ENCODE data around the gene SCAF1. TPM values are rescaled to one million over a fixed set of nuclear protein-coding genes. Genes with fewer than 3 reads are reported as not detected.

The SCAF1 gene
- total and polyA plus RNA-seq, 9 donors = 3.3 to 94.6 (median 61.3) TPM

GRCh38 chr19:49599378-49600295 lies 42.4 kb upstream of the SCAF1 start:
- Histone ChIP-seq H3K4me3 (no peak overlapping the region), H3K9me3 (no peaks in the 10 kb centered on the region), H3K4me1 (ENCODE audit: insufficient read depth) (no peaks in the 10 kb centered on the region), H3K36me3 (no peaks in the 10 kb centered on the region), H3K27ac (no peak overlapping the region), H3K27me3 (no peaks in the 10 kb centered on the region)
- intact Hi-C loops (cut with DNase I) = loop anchor here in 2 of 4 donors (10.0 kb wide), 2 partner anchors 85 to 1865 kb away; partner anchors contain the start of gene ADM5 (in 1 of the 2)
- TF ChIP-seq, protein P1, sequence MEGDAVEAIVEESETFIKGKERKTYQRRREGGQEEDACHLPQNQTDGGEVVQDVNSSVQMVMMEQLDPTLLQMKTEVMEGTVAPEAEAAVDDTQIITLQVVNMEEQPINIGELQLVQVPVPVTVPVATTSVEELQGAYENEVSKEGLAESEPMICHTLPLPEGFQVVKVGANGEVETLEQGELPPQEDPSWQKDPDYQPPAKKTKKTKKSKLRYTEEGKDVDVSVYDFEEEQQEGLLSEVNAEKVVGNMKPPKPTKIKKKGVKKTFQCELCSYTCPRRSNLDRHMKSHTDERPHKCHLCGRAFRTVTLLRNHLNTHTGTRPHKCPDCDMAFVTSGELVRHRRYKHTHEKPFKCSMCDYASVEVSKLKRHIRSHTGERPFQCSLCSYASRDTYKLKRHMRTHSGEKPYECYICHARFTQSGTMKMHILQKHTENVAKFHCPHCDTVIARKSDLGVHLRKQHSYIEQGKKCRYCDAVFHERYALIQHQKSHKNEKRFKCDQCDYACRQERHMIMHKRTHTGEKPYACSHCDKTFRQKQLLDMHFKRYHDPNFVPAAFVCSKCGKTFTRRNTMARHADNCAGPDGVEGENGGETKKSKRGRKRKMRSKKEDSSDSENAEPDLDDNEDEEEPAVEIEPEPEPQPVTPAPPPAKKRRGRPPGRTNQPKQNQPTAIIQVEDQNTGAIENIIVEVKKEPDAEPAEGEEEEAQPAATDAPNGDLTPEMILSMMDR (IDR thresholded peaks at IDR 0.05) = no peak
- TF ChIP-seq POLR2A (IDR thresholded peaks at IDR 0.05) (no peak), EP300 (IDR thresholded peaks at IDR 0.05) (no peak)
- DNase-seq = no peak
- 89 to 95% (median 92%) methylated on average over 24 to 26 of the region's 26 CpGs for WGBS, 3 donors

DNA sequence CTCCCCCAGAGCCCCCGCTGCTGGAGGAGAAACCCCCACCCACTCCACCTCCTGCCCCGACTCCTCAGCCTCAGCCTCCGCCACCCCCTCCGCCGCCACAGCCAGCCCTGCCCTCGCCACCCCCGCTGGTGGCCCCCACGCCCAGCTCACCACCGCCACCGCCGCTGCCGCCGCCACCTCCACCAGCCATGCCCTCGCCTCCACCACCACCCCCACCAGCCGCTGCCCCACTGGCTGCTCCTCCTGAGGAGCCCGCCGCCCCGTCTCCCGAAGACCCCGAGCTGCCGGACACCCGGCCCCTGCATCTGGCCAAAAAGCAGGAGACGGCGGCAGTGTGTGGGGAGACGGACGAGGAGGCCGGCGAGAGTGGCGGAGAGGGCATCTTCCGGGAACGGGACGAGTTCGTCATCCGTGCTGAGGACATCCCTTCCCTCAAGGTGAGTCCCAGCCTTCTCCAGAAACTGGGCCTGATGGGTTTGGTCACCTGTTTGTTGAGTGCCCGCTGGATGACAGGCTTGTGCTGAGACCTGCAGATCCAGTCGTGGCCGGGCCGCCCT lies 40.4 kb upstream of the SCAF1 start:
- intact Hi-C loops (cut with DNase I) = no loop called here
- WGBS, 3 donors = 92 to 94% (median 93%) methylated on average over 37 to 38 of the region's 38 CpGs

DNA sequence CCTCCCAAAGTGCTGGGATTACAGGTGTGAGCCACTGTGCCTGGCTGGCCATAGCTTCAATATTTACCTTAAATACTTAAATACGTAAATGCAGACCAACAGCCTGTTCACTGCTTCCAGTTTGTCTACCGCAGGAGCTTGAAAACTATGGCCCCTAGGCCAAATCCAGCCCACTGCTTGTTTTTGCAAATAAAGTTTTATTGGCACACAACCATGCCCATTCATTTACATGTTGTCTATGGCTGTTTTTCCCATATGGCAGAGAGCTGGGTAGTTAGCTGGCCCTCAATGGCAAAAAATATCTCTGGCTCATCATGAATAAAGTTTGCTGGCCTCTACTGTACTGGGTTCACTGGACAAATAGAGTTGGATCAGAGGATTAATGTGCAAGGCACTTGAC lies 39.2 kb upstream of the SCAF1 start:
- no peaks in the 10 kb centered on the region for H3K4me1 ChIP-seq (ENCODE audit: insufficient read depth)
- WGBS, 3 donors = 95% methylated on average over 2 of the region's 2 CpGs
- no peaks in the 10 kb centered on the region for H3K27me3 ChIP-seq
- TF ChIP-seq POLR2A (IDR thresholded peaks at IDR 0.05) (no peak), EP300 (IDR thresholded peaks at IDR 0.05) (no peak)
- TF ChIP-seq, protein P1 (IDR thresholded peaks at IDR 0.05) = no peak
- intact Hi-C loops (cut with DNase I) = no loop called here
- H3K4me3 ChIP-seq = no peak overlapping the region
- H3K27ac ChIP-seq = no peak overlapping the region
- no peaks in the 10 kb centered on the region for H3K36me3 ChIP-seq
- no peak for DNase-seq
- H3K9me3 ChIP-seq = no peaks in the 10 kb centered on the region

More for the DNA sequence above, 40.4 kb upstream of the SCAF1 start:
- Histone ChIP-seq H3K27ac (no peak overlapping the region), H3K4me1 (ENCODE audit: insufficient read depth) (no peaks in the 10 kb centered on the region), H3K36me3 (no peaks in the 10 kb centered on the region), H3K4me3 (no peak overlapping the region), H3K27me3 (no peaks in the 10 kb centered on the region), H3K9me3 (no peaks in the 10 kb centered on the region)
- TF ChIP-seq EP300 (IDR thresholded peaks at IDR 0.05) (no peak), POLR2A (IDR thresholded peaks at IDR 0.05) (no peak)
- TF ChIP-seq, protein P1 (IDR thresholded peaks at IDR 0.05) = no peak
- DNase-seq = no peak

GRCh38 chr19:49605605-49606004 lies 36.4 kb upstream of the SCAF1 start:
- Histone ChIP-seq H3K4me3 (no peak overlapping the region), H3K27ac (no peak overlapping the region), H3K27me3 (no peaks in the 10 kb centered on the region), H3K9me3 (no peaks in the 10 kb centered on the region), H3K36me3 (no peaks in the 10 kb centered on the region), H3K4me1 (ENCODE audit: insufficient read depth) (no peaks in the 10 kb centered on the region)
- WGBS, 3 donors = 80 to 87% (median 81%) methylated on average over 6 to 7 of the region's 7 CpGs
- intact Hi-C loops (cut with DNase I) = no loop called here
- no peak for TF ChIP-seq POLR2A (IDR thresholded peaks at IDR 0.05)
- TF ChIP-seq, protein P1 (IDR thresholded peaks at IDR 0.05) = no peak
- no peak for TF ChIP-seq EP300 (IDR thresholded peaks at IDR 0.05)
- DNase-seq = no peak
